ENCODE results near the gene CRELD2. TPM values are rescaled to one million over a fixed set of nuclear protein-coding genes. Genes with fewer than 3 reads are reported as not detected.

CRELD2 gene
- polyA plus RNA-seq, 1 donor from 2014 or later, result 83.2 TPM

- H3K9me2 ChIP-seq (ENCODE audit: insufficient read depth, low read length), result no peaks in the 10 kb centered on the region
- H3K79me2 ChIP-seq (replicated peaks; ENCODE audit: insufficient read depth, low read length), result no peaks in the 10 kb centered on the region
- no peaks in the 10 kb centered on the region for H3K27me3 ChIP-seq (ENCODE audit: insufficient read depth, low read depth, low read length)
- no peaks in the 10 kb centered on the region for H3K36me3 ChIP-seq (ENCODE audit: insufficient read depth, low read length)
- H3K9me3 ChIP-seq (ENCODE audit: low read length), result no peaks in the 10 kb centered on the region
- H3K4me2 ChIP-seq (ENCODE audit: low read length), result no peak overlapping the region
- no peaks in the 10 kb centered on the region for H3F3A ChIP-seq (ENCODE audit: insufficient read depth, low read length, poor library complexity, severe bottlenecking)
- H3K9ac ChIP-seq (ENCODE audit: low read length), result no peak overlapping the region
- no peak overlapping the region for H2AFZ ChIP-seq (ENCODE audit: low read depth, low read length)
- no peak overlapping the region for H3K27ac ChIP-seq (ENCODE audit: low read length)
- TF ChIP-seq MXI1 (conservative IDR thresholded peaks at IDR 0.05; ENCODE audit: poor library complexity, severe bottlenecking), result no peak
- TF ChIP-seq EZH2 (IDR thresholded peaks at IDR 0.05; ENCODE audit: borderline replicate concordance, insufficient read depth, low read length, poor library complexity, severe bottlenecking), result no peak
- TF ChIP-seq EP300 (conservative IDR thresholded peaks at IDR 0.05; ENCODE audit: poor library complexity, severe bottlenecking), result no peak
- no peak for TF ChIP-seq REST (IDR thresholded peaks at IDR 0.05; ENCODE audit: borderline replicate concordance)
- no peak for TF ChIP-seq SMC3 (conservative IDR thresholded peaks at IDR 0.05; ENCODE audit: poor library complexity)
- no peak for TF ChIP-seq POLR2AphosphoS5 (IDR thresholded peaks at IDR 0.05)
- H3K4me3 ChIP-seq (ENCODE audit: low read length), result no peak overlapping the region
- no peaks in the 10 kb centered on the region for H4K20me1 ChIP-seq (ENCODE audit: insufficient read depth)
Measured at GRCh38 chr22:49934160-49934890, 15.9 kb downstream of the CRELD2 start.

GRCh38 chr22:49934891-49935557 is 16.6 kb downstream of the CRELD2 start:
- H3K9me2 ChIP-seq (ENCODE audit: insufficient read depth, low read length), result no peaks in the 10 kb centered on the region
- H3K9ac ChIP-seq (ENCODE audit: low read length), result no peak overlapping the region
- H4K20me1 ChIP-seq (ENCODE audit: insufficient read depth), result no peaks in the 10 kb centered on the region
- H3K4me2 ChIP-seq (ENCODE audit: low read length), result no peak overlapping the region
- no peak overlapping the region for H2AFZ ChIP-seq (ENCODE audit: low read depth, low read length)
- no peaks in the 10 kb centered on the region for H3K36me3 ChIP-seq (ENCODE audit: insufficient read depth, low read length)
- H3K27ac ChIP-seq (ENCODE audit: low read length), result no peak overlapping the region
- H3K4me3 ChIP-seq (ENCODE audit: low read length), result no peak overlapping the region
- H3F3A ChIP-seq (ENCODE audit: insufficient read depth, low read length, poor library complexity, severe bottlenecking), result no peaks in the 10 kb centered on the region
- H3K79me2 ChIP-seq (replicated peaks; ENCODE audit: insufficient read depth, low read length), result no peaks in the 10 kb centered on the region
- no peaks in the 10 kb centered on the region for H3K9me3 ChIP-seq (ENCODE audit: low read length)
- TF ChIP-seq TAF1 (IDR thresholded peaks at IDR 0.05; ENCODE audit: low read depth) (no peak), EZH2 (IDR thresholded peaks at IDR 0.05; ENCODE audit: borderline replicate concordance, insufficient read depth, low read length, poor library complexity, severe bottlenecking) (no peak), CTCF (IDR thresholded peaks at IDR 0.05; ENCODE audit: poor library complexity, severe bottlenecking) (no peak), MXI1 (conservative IDR thresholded peaks at IDR 0.05; ENCODE audit: poor library complexity, severe bottlenecking) (no peak), SMC3 (conservative IDR thresholded peaks at IDR 0.05; ENCODE audit: poor library complexity) (no peak), RAD21 (conservative IDR thresholded peaks at IDR 0.05) (no peak), POLR2AphosphoS5 (IDR thresholded peaks at IDR 0.05) (no peak), REST (IDR thresholded peaks at IDR 0.05; ENCODE audit: borderline replicate concordance) (no peak), EP300 (conservative IDR thresholded peaks at IDR 0.05; ENCODE audit: poor library complexity, severe bottlenecking) (no peak)
- no peaks in the 10 kb centered on the region for H3K27me3 ChIP-seq (ENCODE audit: insufficient read depth, low read depth, low read length)

All from neural cell (in vitro differentiated cells).